OCI-LY3 (cell line): ENCODE data around the gene TRIO.

Experiments used
- CTCF ChIP-seq: fragments of 200-600, 300-600 bp; sonication (generic); IDR thresholded peaks from 2 replicates; pipeline ENCODE4 v1.5.1; 2014; ENCODE audit warnings: antibody characterized with exemption, low read length, low read depth
- EZH2phosphoT487 ChIP-seq: fragments of 200-600 bp; shearing (Covaris generic); IDR thresholded peaks from 2 replicates; pipeline ENCODE4 v1.6.1; 2018; ENCODE audit warnings: antibody characterized with exemption, mixed run types, low read depth

GRCh38 chr5:14382640-14383039 lies 239.5 kb downstream of the TRIO start:
- TF ChIP-seq CTCF (no peak), EZH2phosphoT487 (no peak)
